ENCODE data around the gene IGFBP3. TPM values are rescaled to one million over a fixed set of nuclear protein-coding genes. Genes with fewer than 3 reads are reported as not detected.

Gene IGFBP3
- 123 to 196 TPM (median 157 TPM) in 5 replicates for total RNA-seq (2022; extraction: Qiagen RNA extraction)

GRCh38 chr7:45920502-45921380 lies at the start of gene IGFBP3:
TSS of gene IGFBP3 (minus strand) at chr7:45921272. CDS start at chr7:45921140, 132 bp downstream.

GRCh38 chr7:45888185-45888992 lies 32.7 kb downstream of the IGFBP3 start, which contains the start of gene IGFBP1:
TSS of gene IGFBP1 (plus strand) at chr7:45888488. CDS start at chr7:45888653, 165 bp downstream.

GRCh38 chr7:45873035-45873354 lies 48.1 kb downstream of the IGFBP3 start, which contains the start of gene CCDC201:
TSS of gene CCDC201 (minus strand) at chr7:45873082. CDS start at chr7:45873007, 75 bp downstream.

Other genes starting within 250 kb of the IGFBP3 start
- gene CCDC201, start 48.2 kb downstream of the IGFBP3 start, total RNA-seq (2022; extraction: Qiagen RNA extraction) = not detected in 5 replicates
- gene IGFBP1, start 32.8 kb downstream of the IGFBP3 start, total RNA-seq (2022; extraction: Qiagen RNA extraction) = 68.6 to 96.5 TPM (median 87.1 TPM) in 5 replicates

All from A549 treated with AZD2906 at 1 μM for 4 hours (cell line).